ENCODE measurements around the gene PCNX1. TPM values are rescaled to one million over a fixed set of nuclear protein-coding genes. Genes with fewer than 3 reads are reported as not detected.

The PCNX1 gene
- total RNA-seq, 1 donor from 2014 or later = 56.0 TPM

DNA sequence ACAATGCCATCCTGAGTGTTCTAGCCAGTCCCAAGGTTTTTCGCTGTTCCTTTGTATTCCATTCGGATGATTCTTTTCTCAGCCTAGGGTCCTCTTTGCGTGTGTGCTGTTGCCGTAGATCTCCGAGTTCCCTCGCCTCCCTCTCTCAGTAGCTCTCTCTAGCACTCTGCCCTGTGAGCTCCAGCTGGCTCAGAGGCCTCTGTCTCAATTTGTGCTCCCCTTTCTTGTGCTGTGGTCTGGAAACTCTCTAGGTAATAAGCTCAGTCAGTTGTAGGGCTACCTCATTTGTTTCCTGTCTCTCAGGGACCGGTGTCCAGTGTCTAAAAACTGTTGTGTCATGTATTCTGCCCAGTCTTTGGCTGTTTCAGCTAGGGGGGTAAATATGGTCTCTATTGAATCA is 179.3 kb downstream of the PCNX1 start:
- Mint-ChIP-seq H3K36me3 (ENCODE audit: low read depth) (peaks cover 60% of the 10 kb centered on the region), H3K27me3 (no peaks in the 10 kb centered on the region), H3K27ac (peak overlapping the region; percentile 1), H3K4me1 (no peaks in the 10 kb centered on the region), H3K9me3 (no peaks in the 10 kb centered on the region), H3K4me3 (no peak overlapping the region)
- intact Hi-C loops (cut with micrococcal nuclease) = no loop called here
- DNase-seq = no peak

DNA sequence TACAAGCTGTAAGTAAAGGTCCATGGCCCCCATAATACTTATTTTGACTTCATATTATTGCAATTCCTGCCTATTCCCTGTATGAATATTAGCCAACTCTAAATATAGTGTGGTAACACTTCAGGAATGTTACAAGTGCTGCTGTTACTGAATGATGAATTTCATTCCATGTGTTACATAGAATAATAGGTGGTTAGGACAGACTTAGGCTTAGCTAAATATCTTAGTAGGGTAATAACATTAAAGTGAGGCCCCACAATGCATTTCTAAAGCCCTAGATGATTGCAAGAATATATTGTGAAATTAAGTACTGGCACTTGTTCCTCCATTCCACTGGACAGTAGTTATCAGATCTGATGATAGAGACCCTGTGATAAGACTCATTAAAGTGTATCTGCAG is 182.7 kb downstream of the PCNX1 start:
- H3K9me3 Mint-ChIP-seq = peaks cover 4% of the 10 kb centered on the region
- no peaks in the 10 kb centered on the region for H3K27me3 Mint-ChIP-seq
- H3K4me1 Mint-ChIP-seq = no peaks in the 10 kb centered on the region
- H3K27ac Mint-ChIP-seq = no peak overlapping the region
- peaks cover 67% of the 10 kb centered on the region for H3K36me3 Mint-ChIP-seq (ENCODE audit: low read depth)
- intact Hi-C loops (cut with micrococcal nuclease) = no loop called here
- DNase-seq = no peak
- H3K4me3 Mint-ChIP-seq = no peak overlapping the region

DNA sequence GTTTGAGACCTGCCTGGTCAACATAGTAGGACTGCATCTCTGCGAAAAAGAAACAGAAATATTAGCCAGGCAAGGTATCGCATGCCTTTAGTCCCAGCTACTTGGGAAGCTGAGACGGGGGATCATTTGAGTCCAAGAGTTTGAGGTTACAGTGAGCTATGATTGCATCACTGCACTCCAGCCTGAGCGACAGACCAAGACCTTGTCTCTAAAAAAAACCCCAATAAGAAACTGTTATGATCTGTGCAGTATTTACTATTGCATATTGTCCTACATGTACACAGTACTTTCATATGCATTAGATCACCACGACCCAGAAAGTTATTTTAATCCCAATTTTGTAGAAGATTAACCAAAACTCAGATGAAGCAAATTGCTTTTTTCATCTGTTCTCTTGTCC is 187.5 kb downstream of the PCNX1 start:
- H3K27ac Mint-ChIP-seq = no peak overlapping the region
- H3K4me3 Mint-ChIP-seq = no peak overlapping the region
- no peaks in the 10 kb centered on the region for H3K27me3 Mint-ChIP-seq
- intact Hi-C loops (cut with micrococcal nuclease) = no loop called here
- no peak for DNase-seq
- peaks cover 68% of the 10 kb centered on the region for H3K36me3 Mint-ChIP-seq (ENCODE audit: low read depth)
- H3K4me1 Mint-ChIP-seq = peaks cover 1% of the 10 kb centered on the region
- H3K9me3 Mint-ChIP-seq = peaks cover 7% of the 10 kb centered on the region

DNA sequence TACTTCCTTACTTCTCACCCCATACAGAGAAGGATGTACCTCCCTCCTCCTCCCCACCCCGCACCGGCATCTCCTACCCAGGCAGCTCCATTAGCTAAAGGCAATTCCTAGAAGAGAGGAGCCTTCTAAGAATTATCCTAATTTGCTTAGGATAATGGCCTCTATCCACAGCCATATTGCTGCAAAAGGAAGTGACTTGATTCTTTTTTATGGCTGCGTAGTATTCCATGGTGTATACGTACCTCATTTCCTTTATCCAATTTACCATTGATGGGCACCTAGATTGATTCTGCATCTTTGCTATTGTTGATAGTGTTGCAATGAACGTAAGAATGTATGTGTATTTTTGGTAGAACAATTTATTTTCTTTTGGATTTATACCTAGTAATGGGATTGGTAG is 189.7 kb downstream of the PCNX1 start:
- H3K9me3 Mint-ChIP-seq = peaks cover 5% of the 10 kb centered on the region
- no peaks in the 10 kb centered on the region for H3K27me3 Mint-ChIP-seq
- peaks cover 11% of the 10 kb centered on the region for H3K4me1 Mint-ChIP-seq
- H3K36me3 Mint-ChIP-seq (ENCODE audit: low read depth) = peaks cover 63% of the 10 kb centered on the region
- no peak overlapping the region for H3K4me3 Mint-ChIP-seq
- no peak for DNase-seq
- intact Hi-C loops (cut with micrococcal nuclease) = no loop called here
- no peak overlapping the region for H3K27ac Mint-ChIP-seq

DNA sequence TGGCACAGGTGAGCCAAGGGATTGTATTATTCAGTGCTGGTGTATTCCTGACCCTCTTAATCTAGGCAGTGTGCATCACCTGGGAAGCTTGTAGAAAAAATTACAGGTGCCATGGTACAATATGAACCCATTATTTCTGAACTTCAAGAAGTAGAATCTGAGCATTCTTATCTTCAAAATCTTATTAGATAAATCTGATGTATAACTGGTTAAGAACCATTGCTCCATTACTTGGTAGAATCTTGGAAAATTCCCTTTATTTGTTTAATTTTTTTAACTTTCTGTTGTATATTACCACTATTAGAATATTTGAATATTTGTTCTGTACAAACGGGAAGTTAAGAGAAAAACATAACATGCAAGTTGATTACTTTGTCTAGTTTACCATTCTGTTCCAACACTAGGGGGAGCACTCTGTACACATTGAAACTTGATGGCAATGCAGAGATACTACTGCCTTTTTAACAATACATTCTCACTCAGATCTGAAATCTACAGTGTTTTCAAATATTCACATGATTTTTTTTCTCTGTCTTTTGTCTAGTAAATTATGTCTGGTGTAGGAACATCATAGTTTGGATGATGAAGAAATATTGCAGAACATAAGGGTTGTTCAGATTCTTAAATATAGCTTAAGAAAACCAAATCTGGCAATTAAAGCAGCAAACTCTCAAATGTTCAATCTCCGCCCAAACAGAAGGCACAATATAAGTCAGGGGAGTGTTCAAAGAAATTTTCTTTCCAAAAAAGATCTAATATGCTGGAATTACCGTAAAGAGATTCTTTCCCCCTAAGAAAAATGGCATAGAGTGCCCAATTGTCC is 196.6 kb downstream of the PCNX1 start:
- no peaks in the 10 kb centered on the region for H3K9me3 Mint-ChIP-seq
- DNase-seq = peak; percentile 81
- intact Hi-C loops (cut with micrococcal nuclease) = loop anchor here (1.0 kb wide), 1 partner anchor 649 kb away; no protein-coding TSS in a partner anchor

DNA sequence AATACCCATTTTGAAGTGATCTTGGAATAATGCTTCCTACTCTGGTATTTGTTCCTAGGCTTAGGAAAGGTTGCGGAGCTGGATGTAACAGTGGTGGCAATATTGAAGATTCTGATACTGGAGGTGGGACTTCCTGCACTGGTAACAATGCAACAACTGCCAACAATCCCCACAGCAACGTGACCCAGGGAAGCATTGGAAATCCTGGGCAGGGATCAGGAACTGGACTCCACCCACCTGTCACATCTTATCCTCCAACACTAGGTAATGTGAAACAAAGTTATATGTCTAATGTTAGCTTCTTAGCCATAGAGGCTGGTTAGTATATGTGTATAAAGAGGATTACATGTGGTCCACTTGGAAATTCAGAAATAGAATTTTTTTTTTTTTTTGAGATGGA is 197.9 kb downstream of the PCNX1 start:
- Mint-ChIP-seq H3K27ac (no peak overlapping the region), H3K27me3 (no peaks in the 10 kb centered on the region), H3K4me3 (no peak overlapping the region), H3K9me3 (no peaks in the 10 kb centered on the region), H3K4me1 (peaks cover 9% of the 10 kb centered on the region), H3K36me3 (ENCODE audit: low read depth) (peaks cover 45% of the 10 kb centered on the region)
- intact Hi-C loops (cut with micrococcal nuclease) = no loop called here
- no peak for DNase-seq

More for the DNA sequence above, 196.6 kb downstream of the PCNX1 start:
- Mint-ChIP-seq H3K27me3 (no peaks in the 10 kb centered on the region), H3K27ac (no peak overlapping the region), H3K36me3 (ENCODE audit: low read depth) (peaks cover 44% of the 10 kb centered on the region), H3K4me3 (no peak overlapping the region), H3K4me1 (peaks cover 14% of the 10 kb centered on the region)

DNA sequence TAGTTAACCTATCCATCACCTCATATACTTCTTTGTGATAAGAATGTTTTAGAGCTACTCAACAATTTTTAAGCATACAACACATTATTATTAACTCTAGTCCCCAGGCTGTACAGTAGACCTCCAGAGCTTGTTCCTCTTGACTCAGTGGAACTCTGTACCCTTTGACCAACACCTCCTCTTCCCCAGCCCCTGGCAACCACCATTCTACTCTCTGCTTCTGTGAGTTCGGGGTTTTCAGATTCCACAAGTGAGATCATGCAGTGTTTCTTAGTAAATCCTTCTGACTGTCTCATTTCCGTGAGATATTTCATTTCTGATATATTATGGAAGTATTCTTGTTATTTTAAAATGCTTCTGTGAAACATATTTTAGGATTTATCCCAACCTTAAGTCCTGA is 200.7 kb downstream of the PCNX1 start:
- Mint-ChIP-seq H3K36me3 (ENCODE audit: low read depth) (peaks cover 45% of the 10 kb centered on the region), H3K27me3 (no peaks in the 10 kb centered on the region), H3K4me3 (no peak overlapping the region), H3K27ac (no peak overlapping the region), H3K9me3 (no peaks in the 10 kb centered on the region), H3K4me1 (peaks cover 5% of the 10 kb centered on the region)
- intact Hi-C loops (cut with micrococcal nuclease) = no loop called here
- DNase-seq = no peak

DNA sequence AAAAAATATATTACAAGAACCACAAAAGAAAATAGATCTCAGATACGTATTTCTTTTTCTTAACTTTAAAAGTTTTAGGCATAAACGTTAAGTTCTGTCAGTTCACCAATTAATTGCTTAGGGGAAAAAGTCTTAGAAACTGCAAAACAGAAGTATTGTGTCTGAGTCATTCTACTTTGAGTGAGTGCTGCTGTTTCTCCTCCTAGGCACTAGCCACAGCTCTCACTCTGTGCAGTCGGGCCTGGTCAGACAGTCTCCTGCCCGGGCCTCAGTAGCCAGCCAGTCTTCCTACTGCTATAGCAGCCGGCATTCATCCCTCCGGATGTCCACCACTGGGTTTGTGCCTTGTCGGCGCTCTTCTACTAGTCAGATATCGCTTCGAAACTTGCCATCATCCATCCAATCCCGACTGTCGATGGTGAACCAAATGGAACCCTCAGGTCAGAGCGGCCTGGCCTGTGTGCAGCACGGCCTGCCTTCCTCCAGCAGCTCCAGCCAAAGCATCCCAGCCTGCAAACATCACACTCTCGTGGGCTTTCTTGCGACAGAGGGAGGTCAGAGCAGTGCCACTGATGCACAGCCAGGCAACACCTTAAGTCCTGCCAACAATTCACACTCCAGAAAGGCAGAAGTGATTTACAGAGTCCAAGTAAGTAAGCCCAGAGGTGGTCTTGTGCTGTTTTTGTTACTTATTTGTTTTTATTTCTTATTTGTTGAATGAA is 201.3 kb downstream of the PCNX1 start:
- no peaks in the 10 kb centered on the region for H3K9me3 Mint-ChIP-seq
- DNase-seq = peak; percentile 54
- intact Hi-C loops (cut with micrococcal nuclease) = no loop called here
- no peaks in the 10 kb centered on the region for H3K27me3 Mint-ChIP-seq
- no peak overlapping the region for H3K27ac Mint-ChIP-seq
- H3K4me1 Mint-ChIP-seq = peaks cover 5% of the 10 kb centered on the region
- H3K4me3 Mint-ChIP-seq = no peak overlapping the region
- peaks cover 45% of the 10 kb centered on the region for H3K36me3 Mint-ChIP-seq (ENCODE audit: low read depth)

DNA sequence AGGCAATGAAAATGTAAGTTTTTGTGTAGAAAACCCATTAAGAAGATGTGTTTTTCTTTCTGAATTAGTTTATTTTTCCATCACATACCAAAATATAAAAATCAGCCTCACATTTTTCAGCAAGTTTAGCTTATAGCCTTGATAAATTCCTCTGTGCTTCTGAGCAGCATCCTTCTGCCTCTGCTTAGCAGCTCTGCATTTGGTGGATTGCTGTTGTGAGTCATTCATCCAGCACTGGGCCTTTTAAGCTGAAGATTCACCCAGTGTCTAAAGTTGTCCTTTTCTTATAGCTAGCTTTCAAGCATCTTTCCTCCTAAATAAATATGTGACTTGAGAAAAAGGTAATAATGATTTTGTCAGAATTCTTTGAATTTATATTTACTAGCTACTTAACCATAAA is 206.1 kb downstream of the PCNX1 start:
- Mint-ChIP-seq H3K27ac (no peak overlapping the region), H3K4me3 (no peak overlapping the region), H3K27me3 (no peaks in the 10 kb centered on the region), H3K36me3 (ENCODE audit: low read depth) (peaks cover 47% of the 10 kb centered on the region), H3K9me3 (no peaks in the 10 kb centered on the region), H3K4me1 (peaks cover 6% of the 10 kb centered on the region)
- intact Hi-C loops (cut with micrococcal nuclease) = no loop called here
- DNase-seq = no peak

DNA sequence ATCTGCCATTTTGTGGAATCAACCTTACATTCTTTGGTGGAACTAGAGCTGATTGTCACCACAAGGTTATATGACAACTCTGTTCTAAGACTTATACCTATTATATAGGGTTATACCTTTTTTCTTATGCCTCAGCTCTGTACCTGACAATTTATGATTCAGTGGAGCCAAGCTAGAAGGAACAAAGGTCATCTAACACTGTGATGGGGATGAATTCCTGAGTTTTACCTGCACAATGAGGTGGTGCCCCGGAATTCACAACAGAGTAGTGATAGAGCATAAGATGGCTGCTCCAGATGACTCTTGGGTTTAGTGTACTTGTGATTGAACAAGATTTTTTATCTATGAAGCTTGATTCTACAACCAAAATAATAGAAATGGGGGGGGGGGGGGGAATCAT is 207.3 kb downstream of the PCNX1 start:
- H3K4me1 Mint-ChIP-seq = peaks cover 14% of the 10 kb centered on the region
- H3K36me3 Mint-ChIP-seq (ENCODE audit: low read depth) = peaks cover 47% of the 10 kb centered on the region
- H3K27ac Mint-ChIP-seq = no peak overlapping the region
- no peaks in the 10 kb centered on the region for H3K27me3 Mint-ChIP-seq
- no peak for DNase-seq
- intact Hi-C loops (cut with micrococcal nuclease) = no loop called here
- no peaks in the 10 kb centered on the region for H3K9me3 Mint-ChIP-seq
- H3K4me3 Mint-ChIP-seq = no peak overlapping the region

DNA sequence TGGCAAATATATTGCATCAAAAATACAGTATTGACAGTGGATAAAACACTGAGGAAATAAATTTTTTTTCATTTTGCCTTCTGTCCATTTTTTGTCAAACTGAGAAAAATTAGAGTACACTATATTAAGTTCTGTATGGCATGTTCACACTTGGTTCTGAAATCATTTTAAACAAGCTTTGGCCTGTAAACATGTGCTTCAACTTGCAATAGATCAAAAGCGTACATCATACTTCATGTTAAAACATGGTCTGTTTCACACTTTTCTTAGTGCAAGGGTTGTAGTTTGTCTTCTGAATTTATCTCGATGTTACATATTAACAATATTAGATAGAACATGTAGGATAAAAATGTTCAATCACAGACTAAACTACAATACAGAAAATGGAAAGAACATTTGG is 208.0 kb downstream of the PCNX1 start:
- H3K27ac Mint-ChIP-seq = no peak overlapping the region
- H3K27me3 Mint-ChIP-seq = no peaks in the 10 kb centered on the region
- no peak overlapping the region for H3K4me3 Mint-ChIP-seq
- H3K9me3 Mint-ChIP-seq = no peaks in the 10 kb centered on the region
- H3K4me1 Mint-ChIP-seq = peaks cover 14% of the 10 kb centered on the region
- peaks cover 40% of the 10 kb centered on the region for H3K36me3 Mint-ChIP-seq (ENCODE audit: low read depth)
- no peak for DNase-seq
- intact Hi-C loops (cut with micrococcal nuclease) = no loop called here

DNA sequence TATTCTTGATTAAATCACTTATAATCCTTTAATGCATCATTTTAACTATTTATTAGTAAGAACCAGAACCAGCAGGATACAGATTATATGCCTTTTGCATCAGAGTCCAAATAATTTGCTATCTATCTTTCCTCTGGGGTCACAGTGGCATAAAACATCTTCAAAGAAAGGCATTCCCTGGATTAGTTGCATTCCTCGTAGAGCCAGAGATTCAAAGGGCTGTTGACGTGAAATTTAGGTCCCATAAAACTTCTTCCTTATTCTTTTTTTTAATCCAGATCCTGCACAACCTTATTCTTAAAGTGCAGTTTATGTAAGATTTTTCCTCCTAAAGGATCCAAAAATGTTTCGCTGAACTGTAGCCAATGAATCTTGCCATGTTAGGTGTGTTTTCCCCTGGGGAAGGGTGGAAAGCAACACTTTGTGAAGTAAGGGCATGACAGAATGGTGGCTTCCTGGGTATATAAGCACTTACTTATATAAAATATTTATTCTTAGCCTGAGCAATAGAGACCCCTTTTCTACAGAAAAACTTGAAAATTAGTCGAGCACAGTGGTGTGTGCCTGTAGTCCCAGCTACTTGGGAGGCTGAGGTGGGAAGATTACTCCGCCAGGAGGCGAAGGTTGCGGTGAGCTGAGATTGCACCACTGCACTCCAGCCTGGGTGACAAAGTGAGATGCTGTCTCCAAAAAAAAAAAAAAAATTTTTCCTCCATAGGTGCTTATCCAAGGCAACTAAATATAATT is 208.7 kb downstream of the PCNX1 start:
- Mint-ChIP-seq H3K36me3 (ENCODE audit: low read depth) (peaks cover 40% of the 10 kb centered on the region), H3K27ac (no peak overlapping the region), H3K4me1 (peaks cover 14% of the 10 kb centered on the region), H3K4me3 (no peak overlapping the region), H3K9me3 (no peaks in the 10 kb centered on the region), H3K27me3 (no peaks in the 10 kb centered on the region)
- intact Hi-C loops (cut with micrococcal nuclease) = no loop called here
- DNase-seq = peak; percentile 43

DNA sequence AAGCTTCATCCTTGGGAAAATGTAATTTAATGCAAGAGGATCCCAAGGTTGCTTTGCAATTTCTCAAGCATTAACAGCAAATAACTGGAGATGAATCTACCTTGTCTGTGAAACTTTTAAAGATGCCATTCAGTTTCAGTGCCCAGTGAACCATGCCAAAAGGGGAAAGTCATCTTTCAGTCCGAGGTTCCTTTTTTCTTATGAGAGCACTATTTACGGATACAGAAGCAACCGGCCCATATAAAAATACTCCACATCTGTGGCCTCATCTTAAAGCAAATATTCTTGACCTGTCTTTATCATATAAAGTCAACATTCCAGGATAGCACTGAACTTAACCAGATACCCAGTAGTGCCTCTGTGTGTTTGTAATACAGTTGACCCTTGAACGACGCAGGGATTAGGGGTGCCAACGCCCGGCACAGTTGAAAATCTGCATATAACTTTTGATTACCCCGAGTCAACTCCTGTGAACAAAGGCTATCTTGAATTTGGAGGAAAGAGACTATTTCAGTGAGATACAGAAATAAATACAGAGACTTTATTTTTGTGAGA is 209.4 kb downstream of the PCNX1 start:
- peaks cover 36% of the 10 kb centered on the region for H3K36me3 Mint-ChIP-seq (ENCODE audit: low read depth)
- H3K9me3 Mint-ChIP-seq = no peaks in the 10 kb centered on the region
- H3K4me1 Mint-ChIP-seq = peaks cover 12% of the 10 kb centered on the region
- no peak overlapping the region for H3K27ac Mint-ChIP-seq
- H3K27me3 Mint-ChIP-seq = no peaks in the 10 kb centered on the region
- intact Hi-C loops (cut with micrococcal nuclease) = no loop called here
- DNase-seq = peak; percentile 46
- no peak overlapping the region for H3K4me3 Mint-ChIP-seq

All from activated CD4-positive, alpha-beta T cell treated with anti-CD3 and anti-CD28 coated beads, Interleukin-2, amount 10 ng/mL, durations not matched to agents 24 days and 14 days (primary cell).